HG03558 (cell line): ENCODE results near the gene NAP1L1.

Experiments used
- ATAC-seq: cut with Tn5 transposase; IDR thresholded peaks from one replicate; pipeline ENCODE4 v1.9.1; 2021; ENCODE audit warnings: moderate number of reproducible peaks; ENCODE audit not compliant: unreplicated experiment; ENCODE audit errors: extremely low read depth

NAP1L1 gene

DNA sequence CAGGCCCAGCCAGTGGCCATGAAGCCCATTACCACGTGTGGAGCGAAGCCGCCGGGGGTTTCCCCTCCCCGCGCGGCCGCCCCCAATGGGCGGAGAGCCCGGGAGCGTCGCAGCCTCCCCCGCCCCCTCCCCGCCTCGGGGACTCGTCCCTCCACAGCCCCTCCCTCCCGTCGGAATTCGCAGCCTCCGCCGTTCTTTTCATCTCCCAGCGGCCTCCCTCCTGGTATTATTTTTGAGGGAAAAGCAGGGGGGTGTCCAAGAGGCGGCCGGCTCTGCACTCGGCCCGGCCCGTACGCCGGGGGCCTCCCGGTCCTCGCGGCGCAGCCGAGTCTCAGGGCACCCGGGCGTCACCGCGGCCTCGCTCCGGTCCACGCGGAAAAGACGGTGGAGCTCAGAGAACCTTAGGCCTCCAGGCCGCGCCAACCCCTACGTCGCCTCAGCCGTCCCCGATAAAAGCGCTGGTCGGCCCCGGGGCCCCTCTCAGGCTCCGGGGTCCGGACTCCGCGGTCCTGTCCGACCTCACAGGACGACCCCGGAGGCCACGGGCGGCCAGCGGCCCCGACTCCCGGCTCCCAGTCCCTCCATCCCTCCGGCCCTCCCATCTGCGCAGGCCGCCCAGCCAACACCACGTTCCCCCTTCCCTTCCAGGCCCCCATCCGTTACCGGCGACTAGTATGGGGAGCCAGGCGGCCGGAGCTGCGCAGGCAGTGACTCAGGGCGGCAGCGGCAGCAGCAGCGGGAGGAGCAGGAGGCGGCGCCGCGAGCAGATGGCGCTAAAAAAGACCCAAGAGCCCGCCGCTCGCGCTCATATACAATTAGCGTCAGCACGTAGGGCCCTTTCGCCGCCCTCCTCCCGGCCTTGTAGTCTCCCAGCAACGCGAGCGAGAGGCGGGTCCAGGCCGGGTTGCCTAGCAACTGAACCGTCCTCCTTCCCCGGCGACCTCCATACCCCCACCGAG, at the start of gene NAP1L1:
Gene NAP1L1, minus strand, starts transcription at position 782 of the 959 bp plus-strand sequence. CDS start 10,466 bp downstream, outside the sequence.
- ATAC-seq, result peak; percentile 92

DNA sequence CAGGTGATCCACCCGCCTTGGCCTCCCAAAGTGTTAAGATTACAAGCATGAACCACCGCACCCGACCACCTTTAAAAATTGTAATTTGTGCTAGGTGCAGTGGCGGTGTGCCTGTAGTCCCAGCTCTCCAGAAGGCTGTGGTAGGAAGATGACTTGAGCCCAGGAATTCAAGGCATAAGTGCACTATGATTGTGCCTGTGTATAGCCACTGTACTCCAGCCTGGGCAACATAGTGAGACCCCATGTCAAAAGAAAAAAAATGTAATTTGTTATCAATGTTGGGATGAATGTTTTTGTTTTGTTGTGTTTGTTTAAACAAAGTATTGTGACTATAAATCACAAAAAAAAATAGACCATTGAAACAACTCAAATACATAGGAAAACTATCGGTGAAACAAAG, 43.1 kb upstream of the NAP1L1 start:
- ATAC-seq, result no peak

GRCh38 chr12:76124456-76124855, 40.0 kb upstream of the NAP1L1 start:
- no peak for ATAC-seq

DNA sequence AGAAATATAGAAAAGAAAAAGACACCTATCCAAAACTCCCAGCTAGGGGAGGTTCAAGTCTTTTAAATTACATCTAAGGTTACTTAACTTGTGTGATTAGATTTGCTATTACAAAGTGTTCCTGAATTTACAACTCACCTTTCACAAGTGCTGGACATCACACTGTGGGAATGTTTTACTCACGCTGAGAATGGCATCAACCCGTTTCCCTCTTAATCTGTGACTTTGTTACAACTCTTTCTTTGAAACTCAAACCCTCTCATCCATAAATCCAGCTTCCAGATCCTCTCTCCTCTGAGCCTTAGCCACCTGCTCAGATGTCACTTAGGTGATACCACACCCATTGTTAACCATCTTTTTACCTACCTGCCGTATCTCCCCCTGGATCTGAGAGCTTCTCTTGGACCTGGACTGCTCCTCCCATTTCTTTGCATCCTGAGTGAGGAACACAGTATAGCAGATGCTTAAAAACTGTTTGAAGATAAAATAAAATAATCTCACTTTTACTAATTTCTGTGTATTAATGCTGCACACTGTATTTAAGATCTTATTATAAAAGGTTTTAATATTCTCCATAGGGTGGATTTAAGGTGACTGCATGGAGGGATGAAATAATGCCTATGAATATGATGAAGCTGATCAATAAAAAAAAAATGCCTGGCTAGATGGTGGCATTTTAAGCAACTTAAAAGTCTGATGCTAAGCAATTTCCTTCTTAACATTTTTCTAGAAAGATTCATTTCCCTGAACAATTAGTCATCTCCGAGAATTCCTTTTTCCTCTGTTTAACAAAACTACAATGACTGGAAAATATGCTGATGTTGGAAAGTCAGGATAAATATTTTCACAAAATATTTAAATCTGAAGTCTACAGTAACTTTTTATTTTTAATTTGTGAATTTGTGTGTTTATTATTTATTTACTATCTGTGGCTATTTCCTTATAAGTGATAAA, 39.1 kb upstream of the NAP1L1 start:
- ATAC-seq, result no peak

DNA sequence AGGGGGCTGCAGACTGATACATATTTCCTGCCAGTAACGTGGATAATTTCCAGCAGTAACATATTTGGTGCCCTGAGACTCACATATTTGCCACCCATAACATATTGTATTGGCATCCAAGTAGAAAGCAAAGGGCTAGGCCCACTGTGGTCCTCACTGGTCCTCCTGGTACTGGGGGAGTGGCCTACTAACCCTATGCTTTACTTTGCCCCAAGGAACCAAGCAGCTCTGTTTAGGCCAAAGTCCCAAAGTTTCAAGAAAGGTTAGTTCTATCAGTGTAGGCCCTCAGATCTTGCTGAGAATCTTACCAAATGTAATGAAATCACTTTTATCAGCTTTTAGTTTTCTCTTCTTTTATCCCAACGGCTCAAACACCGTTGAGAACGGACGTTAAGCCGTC, 35.4 kb upstream of the NAP1L1 start:
- ATAC-seq, result no peak

DNA sequence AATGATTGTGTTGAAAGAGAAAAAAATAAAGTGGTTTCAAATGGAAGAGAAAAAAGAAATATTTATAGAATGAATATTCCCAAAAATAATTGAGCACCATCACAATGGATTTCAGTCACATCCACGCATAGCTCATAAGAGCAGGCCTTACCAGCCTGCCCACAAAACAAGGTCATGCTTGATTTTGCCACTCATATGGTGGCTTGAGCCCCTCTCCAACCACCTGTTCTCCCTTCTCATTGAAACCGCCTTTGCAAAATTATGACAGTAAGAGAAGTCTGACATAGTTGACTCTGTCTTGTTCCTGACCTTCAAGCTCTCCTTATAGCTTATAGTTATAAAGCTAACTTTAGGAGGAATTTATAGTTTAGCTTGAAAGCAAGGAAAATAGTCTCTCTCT, 33.3 kb upstream of the NAP1L1 start:
- no peak for ATAC-seq

- no peak for ATAC-seq
Observed at GRCh38 chr12:76117067-76117691, 32.7 kb upstream of the NAP1L1 start.

GRCh38 chr12:76113800-76114757, 29.6 kb upstream of the NAP1L1 start:
- no peak for ATAC-seq

GRCh38 chr12:76111209-76111749, 26.8 kb upstream of the NAP1L1 start:
- ATAC-seq, result no peak

DNA sequence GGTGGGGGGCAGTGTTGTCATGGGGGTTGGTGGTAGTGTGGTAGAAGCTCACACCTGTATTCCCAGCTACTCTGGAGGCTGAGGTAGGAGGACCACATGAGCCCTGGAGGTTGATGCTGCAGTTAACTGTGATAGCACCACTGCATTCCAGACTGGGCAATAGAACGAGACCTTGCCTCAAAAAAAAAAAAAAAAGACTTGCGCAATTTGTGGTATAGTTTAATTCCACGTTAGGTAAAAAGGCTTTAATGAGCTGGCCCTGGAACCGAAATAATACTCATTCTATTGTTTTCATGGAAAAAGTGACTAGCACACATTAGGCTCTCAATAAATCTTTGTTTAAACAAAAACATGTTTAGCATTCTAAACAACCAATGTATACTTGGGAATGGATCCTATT, 25.4 kb upstream of the NAP1L1 start:
- ATAC-seq, result no peak

DNA sequence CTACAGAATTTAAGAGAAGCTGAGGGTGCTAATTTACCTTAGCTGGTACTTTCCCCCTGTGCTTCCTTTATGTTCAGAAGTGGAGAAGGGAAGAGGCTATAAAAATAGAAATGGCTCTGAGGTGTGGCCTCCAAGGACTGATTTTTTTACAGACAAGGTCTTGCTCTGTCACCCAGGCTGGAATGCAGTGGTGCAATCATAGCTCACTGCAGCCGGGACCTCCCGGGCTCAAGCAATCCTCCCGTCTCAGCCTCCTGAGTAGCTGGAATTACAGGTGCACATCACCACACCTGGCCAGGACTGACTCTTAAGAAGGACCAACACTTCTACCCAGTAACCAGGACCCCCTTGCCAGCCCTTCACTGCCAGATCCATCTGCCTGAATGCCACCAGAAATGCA, 23.9 kb upstream of the NAP1L1 start:
- no peak for ATAC-seq

DNA sequence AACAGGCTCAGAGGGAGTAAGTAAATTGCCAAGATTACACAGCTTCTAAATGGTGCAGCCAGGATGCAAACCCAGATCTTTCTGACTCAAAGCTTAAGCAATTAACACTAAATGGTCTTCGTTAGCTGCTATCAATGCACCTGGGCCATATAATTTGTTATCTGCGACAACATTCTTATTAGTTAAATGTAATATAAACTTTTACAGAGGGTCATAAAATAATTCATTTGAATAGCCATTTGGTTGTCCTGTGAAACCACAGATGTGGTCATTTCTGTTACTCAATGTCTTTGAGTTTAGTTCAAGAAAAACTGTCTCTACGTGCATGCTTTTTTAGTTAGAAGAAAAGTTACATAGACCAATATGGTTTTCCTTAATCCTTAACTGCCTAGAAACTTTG, 22.1 kb upstream of the NAP1L1 start:
- no peak for ATAC-seq

GRCh38 chr12:76103958-76104357, 19.5 kb upstream of the NAP1L1 start:
- no peak for ATAC-seq

DNA sequence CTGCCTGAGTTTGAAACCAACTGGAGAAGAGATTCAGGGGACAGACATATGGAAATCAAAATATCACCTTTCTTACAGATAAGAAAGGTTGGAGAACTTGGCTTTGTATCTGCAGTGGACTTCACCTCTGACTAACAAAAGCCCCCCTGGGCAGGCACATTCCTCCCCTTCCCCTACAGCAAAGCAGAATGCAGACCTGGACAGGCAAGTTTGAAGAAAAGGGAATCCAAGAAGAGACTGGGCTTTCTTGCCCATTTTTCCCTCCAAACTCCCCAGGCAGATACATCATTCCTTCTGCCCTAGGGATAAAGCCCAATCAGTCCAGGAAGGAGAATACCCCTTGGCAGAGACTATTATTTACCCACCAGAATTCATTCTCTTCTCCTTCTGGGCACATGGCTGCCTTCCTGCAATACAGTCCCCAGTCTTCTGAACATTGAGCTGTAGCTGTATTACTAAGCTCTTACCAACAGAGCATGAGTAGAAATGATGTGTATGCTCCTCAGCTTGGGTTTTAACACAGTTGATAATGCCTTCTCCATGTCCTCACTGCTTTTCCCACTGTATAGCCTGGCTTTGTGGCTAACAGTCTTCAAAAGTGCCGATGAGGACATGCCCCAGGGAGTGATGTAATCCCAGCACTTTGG, 17.4 kb upstream of the NAP1L1 start:
- ATAC-seq, result no peak

DNA sequence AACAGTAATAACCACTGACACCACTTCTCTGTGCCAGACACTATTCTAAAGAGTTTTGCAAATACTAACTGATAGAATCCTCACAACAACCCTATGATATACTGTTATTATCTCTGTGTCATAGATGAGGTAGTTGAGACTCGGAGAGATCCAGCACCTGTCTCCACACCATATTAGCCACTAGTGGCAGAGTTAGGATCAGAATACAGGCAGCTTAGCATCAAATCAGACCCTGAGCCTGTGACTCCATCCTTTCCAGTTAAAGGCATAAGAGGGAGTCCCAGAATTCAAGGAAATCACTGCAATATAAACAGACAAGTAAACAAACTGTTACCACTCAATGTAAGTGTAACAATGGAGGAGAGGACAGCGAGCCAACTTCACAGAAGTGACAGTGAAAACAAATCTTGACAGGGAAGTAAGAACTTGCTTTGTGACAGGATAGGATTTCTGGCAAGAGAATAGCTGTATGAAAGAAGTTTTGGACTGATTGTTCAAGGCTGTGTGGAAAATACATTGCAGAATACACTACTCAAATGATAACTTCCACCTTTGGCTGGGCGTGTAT, 11.7 kb upstream of the NAP1L1 start:
- ATAC-seq, result no peak

- no peak for ATAC-seq
Observed at GRCh38 chr12:76094754-76095153, 10.3 kb upstream of the NAP1L1 start.

DNA sequence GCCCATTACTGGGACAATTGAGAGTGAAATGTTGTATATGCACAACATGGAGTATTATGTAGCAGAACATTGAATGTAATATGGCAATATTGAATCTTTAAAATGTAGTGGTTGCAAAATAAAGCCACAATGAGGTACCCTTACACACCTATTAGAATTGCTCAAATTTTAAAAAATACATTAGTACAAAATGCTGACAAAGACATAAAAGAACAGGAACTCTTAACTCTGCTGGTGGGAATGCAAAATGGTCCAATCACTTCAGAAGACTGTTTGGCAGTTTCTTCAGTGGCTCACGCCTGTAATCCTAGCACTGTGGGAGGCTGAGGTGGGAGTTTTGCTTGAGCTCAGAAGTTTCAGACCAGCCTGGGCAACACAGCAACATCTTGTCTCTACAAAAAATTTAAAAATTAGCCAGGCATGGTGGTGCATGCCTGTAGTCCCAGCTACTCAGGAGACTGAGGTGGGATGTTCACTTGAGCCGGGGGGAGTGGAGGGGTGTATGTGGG, 6.8 kb upstream of the NAP1L1 start:
- ATAC-seq, result no peak

DNA sequence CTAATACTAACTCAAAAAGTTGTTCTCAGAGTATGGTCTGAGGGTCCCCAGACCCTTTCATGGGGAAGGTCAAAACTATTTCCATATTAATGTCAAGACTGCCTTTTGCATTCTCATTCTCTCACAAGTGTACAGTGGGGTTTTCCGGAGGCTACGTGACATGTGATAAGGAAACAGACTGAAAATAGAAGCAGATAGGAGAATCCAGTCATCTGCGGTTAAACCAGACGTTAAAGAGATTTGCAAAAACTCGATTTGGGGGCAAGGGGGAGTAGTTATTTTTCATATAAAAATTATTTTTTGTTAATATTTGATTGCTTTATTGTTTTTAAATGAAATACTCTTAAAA, 1.0 kb upstream of the NAP1L1 start:
- no peak for ATAC-seq
